HG03571 (cell line): Measurements from ENCODE around the gene PAPSS2.
"Not testable (repeated sequence)": the region's sequence is repeated elsewhere in the genome, so short reads cannot be mapped to it uniquely, and the experiment has no call there.

Experiments used
- ATAC-seq: cut with Tn5 transposase; IDR thresholded peaks from one replicate; pipeline ENCODE4 v1.9.1; 2021; ENCODE audit not compliant: unreplicated experiment

PAPSS2 gene

GRCh38 chr10:87702260-87702972 is 42.7 kb downstream of the PAPSS2 start:
- no peak for ATAC-seq

DNA sequence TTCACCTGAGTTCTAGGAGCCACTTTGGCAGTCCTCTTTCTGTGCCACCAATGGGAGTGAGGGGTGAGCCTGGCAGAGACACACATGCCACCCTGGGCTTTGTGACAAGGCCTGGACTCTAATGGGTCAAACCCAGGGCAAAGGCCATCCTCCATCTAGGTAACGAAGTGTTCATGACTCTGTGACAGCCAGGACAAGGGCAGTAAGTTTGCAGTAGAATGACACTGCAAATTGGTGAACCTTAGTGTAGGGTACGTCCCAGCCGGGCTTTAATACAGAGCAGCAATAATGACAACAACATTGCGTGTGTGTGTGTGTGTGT is 43.3 kb downstream of the PAPSS2 start:
- no peak for ATAC-seq

DNA sequence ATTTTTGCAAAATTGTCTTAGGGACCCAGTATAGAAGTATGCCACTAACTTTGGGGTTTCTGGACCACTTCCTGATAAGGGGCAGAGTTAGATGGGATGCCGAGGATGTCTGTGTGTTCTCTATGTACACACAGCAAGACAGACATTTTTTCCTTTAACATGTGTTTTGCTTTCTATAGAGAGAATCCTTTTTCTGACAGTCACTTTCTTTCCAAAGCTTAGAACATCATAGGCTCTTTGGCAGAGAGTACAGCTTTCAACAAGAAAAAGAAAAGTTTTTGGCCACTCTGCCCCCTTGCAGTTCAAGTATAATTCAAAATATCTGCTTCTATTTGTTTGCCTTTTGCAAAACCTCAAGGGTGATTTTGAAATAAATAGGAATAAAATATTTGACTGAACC is 44.1 kb downstream of the PAPSS2 start:
- ATAC-seq, result no peak

GRCh38 chr10:87705339-87705738 is 45.7 kb downstream of the PAPSS2 start:
- no peak for ATAC-seq

DNA sequence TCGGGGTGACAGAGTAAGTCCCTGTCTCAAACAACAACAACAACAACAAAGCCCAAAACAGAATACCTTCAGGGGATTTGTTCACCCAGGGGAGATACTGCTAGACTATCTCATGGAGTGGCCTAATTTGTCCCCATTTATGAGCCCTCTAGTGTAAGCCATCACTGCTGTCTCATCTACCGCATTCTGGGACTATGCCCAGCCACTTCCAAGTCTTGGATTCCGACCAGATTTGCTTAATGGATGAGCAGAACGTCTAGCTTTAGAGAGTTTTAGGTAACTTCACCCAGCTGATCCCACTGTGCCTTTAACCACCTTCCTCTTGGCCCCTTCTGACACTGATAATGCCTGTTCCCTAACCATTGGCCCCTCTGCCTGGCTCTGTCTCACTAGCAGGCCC is 47.1 kb downstream of the PAPSS2 start:
- no peak for ATAC-seq

GRCh38 chr10:87707254-87707653 is 47.6 kb downstream of the PAPSS2 start:
- ATAC-seq, result no peak

DNA sequence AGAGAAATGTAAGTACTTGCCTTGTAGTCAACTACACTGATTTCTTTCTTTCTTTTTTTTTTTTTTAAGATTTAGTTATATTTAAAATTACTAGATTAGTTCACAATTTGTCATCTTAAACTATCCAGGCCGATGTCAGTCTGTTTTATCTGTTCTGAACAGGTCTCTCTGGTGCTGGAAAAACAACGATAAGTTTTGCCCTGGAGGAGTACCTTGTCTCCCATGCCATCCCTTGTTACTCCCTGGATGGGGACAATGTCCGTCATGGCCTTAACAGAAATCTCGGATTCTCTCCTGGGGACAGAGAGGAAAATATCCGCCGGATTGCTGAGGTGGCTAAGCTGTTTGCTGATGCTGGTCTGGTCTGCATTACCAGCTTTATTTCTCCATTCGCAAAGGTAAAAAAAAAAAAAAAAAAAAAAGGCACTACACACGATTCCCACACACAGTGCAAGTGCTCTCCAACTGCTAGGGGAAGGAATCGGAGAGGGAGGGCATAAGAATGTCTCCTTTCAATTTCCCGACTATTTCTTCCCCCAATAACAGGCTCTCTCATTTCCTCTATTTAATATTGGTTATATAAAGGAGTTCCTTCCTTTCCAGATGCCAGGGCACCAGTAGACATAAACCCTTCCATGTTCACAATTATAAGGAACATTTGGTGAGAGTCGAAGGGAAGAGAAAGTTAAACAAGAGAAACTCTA is 53.4 kb downstream of the PAPSS2 start:
- ATAC-seq, result no peak

GRCh38 chr10:87713707-87714106 is 54.0 kb downstream of the PAPSS2 start:
- ATAC-seq, result no peak

DNA sequence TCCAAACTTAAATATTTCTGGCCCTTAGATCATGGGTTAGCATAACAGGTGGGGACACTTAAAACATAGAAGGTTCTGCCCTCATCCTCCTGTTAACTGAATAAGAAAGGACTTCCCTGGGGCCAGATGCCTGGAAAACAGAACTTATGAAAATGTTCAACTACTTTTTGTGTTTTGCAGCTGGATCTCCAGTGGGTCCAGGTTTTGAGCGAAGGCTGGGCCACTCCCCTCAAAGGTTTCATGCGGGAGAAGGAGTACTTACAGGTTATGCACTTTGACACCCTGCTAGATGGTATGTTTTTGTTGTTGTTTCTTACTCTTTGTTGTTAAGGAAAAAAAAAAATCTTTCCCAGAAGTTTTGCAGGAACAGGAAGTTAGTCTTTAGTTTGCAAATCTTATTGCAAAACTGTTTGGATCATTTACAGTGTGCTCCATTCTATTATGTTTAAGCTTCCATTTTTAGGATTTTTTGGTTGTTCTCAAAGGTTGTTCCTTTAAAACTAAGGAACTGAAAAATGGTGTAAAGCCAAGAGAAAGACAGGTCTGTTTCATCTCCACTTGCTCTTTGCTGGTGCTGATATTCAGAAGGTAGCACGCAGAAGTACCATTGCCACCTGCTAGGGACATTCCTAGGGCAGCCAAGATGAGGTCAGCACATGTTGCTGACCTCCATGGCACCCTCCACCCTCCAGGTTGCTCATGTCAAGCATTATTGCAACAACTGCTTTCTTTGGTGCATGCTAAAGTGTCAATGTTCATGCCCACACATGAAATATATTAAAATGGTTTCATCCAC is 56.1 kb downstream of the PAPSS2 start:
- no peak for ATAC-seq

DNA sequence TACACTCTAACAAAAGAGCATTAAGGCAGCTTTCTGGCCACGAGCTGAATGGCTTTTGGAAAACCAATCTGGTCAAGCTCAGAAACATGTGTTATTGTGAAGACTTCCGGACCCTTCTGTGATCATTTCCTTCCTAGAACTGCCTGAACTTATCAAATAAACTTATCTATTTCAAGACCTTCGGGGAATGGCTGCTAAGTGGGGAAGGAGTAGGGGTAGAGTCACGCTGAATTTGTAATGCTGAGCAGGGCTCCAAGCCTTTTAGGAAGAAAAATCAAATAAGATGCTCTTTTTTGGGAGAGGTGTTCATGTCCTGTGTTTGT is 56.6 kb downstream of the PAPSS2 start:
- no peak for ATAC-seq

DNA sequence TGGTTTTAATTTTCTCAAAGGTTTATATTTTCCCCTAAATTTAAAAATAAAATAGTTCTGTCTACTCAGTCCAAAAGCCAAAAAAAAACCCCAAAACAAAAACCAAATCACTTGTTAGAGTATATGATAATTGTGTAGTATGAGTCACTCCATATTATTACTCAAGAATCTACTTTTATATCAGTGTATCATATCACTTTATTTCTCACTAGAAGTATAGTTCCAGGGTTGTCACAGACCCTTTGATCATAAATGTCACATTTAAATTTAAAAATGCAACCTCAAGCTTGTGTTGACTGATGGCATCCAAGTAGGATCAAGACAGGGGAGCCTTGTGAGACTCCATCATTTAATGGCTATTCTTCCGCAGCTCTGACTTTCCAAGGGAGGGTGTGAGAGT is 61.0 kb downstream of the PAPSS2 start:
- ATAC-seq, result no peak

- no peak for ATAC-seq
These were observed 62.1 kb downstream of the PAPSS2 start for GRCh38 chr10:87721781-87722180.

DNA sequence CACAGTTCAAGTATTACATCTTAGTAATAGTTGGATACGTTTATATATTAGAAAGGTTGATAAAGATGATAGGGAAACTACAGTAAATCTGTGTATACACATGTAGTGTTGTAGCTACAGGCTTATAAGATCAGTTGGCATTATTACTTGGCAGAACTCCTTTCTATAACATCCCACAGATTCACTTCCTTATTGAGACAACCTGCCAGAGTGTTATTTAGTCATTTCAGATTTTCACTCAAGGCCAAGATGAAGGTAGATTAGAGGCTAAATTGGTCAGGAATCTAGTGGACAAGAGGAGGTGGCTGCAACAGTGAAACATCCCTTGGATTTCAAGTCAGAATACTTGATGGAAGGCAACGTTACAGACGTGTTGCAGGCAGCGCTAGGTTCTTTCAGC is 63.0 kb downstream of the PAPSS2 start:
- ATAC-seq, result no peak

DNA sequence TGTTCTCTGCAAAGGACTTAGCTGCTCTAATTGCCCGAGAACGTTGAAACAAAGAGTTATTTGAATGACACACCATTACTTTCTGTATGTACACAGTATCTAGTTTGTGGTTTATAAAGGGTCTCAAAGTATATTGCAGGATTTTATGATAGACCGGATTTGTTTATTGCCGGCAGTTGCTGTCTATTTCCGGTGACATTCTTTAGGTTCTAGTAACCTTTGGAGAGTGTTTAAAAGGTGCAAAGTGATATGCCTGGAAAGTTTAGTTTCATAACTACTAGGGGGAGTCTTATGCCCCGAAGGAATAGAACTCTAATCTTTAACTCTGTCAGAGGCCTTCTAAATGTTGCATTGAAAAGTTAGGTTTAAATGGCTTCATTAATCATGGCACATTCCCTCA is 63.8 kb downstream of the PAPSS2 start:
- no peak for ATAC-seq

- ATAC-seq, result no peak
These were observed 65.1 kb downstream of the PAPSS2 start for GRCh38 chr10:87724789-87725188.

- ATAC-seq, result no peak
These were observed 70.3 kb downstream of the PAPSS2 start for GRCh38 chr10:87729940-87730339.

DNA sequence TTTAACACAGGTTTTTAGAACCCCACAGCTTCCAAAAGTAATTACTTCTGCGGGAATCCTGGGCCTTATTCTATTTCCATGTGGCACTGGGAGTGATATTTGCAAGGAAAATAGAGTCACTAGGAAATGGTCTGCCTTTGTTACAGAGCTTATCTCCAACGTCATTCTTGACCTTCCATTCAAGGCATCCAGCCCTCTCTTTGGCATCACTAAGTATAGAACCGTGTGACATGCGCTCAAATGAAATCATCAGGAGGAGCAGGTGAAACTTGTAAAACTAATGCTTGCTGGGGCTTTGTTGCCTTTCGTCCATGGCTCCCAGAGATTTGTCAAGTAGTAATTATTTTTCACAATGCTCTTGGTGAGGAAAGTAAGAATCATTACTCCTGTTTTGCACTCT is 73.4 kb downstream of the PAPSS2 start:
- no peak for ATAC-seq

- no peak for ATAC-seq
These were observed 75.5 kb downstream of the PAPSS2 start for GRCh38 chr10:87734987-87735827.

GRCh38 chr10:87738253-87738652 is 78.6 kb downstream of the PAPSS2 start:
- not testable (repeated sequence) for ATAC-seq

DNA sequence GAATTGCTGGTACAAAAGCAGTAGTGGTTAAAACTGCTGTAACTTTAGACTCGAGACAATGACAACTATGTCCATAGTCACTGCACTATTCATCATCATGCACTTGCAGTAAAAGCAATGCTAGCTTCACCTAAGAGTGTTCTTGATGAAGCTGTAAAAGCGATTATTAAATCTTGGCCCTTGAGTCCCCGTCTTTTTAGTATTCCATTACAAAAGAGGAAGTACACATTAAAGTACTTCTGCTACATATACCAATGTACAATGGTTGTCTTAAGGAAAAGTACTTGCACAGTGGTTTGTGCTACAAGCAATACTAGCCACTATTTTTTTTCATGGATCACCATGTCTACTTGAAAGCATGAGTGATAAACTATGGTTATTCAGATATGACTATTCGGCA is 80.0 kb downstream of the PAPSS2 start:
- ATAC-seq, result no peak

DNA sequence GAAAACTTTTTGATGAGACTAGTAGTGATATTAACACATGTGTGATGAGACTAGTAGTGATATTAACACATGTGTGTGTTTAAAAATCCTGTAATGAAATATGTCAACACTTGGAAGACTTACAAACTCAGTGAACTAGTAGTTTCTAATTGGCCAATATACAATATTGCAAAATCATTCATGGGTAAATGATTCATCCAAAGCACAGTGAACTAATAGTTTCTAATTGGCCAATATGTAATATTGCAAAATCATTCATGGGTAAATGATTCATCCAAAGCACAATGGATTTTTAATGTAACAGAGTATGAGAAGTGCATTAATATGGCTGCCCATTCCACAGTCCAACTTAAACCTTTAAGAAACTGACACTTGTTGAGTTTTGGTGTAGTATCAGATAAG is 80.6 kb downstream of the PAPSS2 start:
- ATAC-seq, result no peak
